Measurements from ENCODE around the gene FAIM2.

- TF ChIP-seq CTCF (conservative IDR thresholded peaks at IDR 0.05; ENCODE audit: low read depth, low read length) (no peak), EZH2phosphoT487 (IDR thresholded peaks at IDR 0.05; ENCODE audit: borderline replicate concordance, low read length) (no peak)
These were observed 375 bp downstream of the FAIM2 start for GRCh38 chr12:49903351-49903699.

All from PC-3 (cell line).